ENCODE measurements around the gene VSIG1.

The VSIG1 gene

GRCh38 chrX:108097380-108097779, 52.5 kb downstream of the VSIG1 start:
- TF ChIP-seq CTCF (IDR thresholded peaks at IDR 0.05; ENCODE audit: borderline replicate concordance, insufficient read depth, low read depth, low read length) = no peak
- no peak overlapping the region for H3K4me3 ChIP-seq (ENCODE audit: low read depth, low read length)

- TF ChIP-seq CTCF (IDR thresholded peaks at IDR 0.05; ENCODE audit: borderline replicate concordance, insufficient read depth, low read depth, low read length) = no peak
Observed at GRCh38 chrX:108105473-108105872, 60.6 kb downstream of the VSIG1 start.

GRCh38 chrX:108114541-108114940, 69.7 kb downstream of the VSIG1 start:
- H3K4me3 ChIP-seq (ENCODE audit: low read depth, low read length) = no peak overlapping the region
- no peak for TF ChIP-seq CTCF (IDR thresholded peaks at IDR 0.05; ENCODE audit: borderline replicate concordance, insufficient read depth, low read depth, low read length)

More at GRCh38 chrX:108105473-108105872, 60.6 kb downstream of the VSIG1 start:
- H3K4me3 ChIP-seq (ENCODE audit: low read depth, low read length) = no peak overlapping the region

GRCh38 chrX:108117988-108118387, 73.1 kb downstream of the VSIG1 start:
- H3K4me3 ChIP-seq (ENCODE audit: low read depth, low read length) = no peak overlapping the region
- no peak for TF ChIP-seq CTCF (IDR thresholded peaks at IDR 0.05; ENCODE audit: borderline replicate concordance, insufficient read depth, low read depth, low read length)

- TF ChIP-seq CTCF (IDR thresholded peaks at IDR 0.05; ENCODE audit: borderline replicate concordance, insufficient read depth, low read depth, low read length) = no peak
- no peak overlapping the region for H3K4me3 ChIP-seq (ENCODE audit: low read depth, low read length)
Observed at GRCh38 chrX:108121291-108121690, 76.4 kb downstream of the VSIG1 start.

GRCh38 chrX:108122748-108123147, 77.9 kb downstream of the VSIG1 start:
- no peak overlapping the region for H3K4me3 ChIP-seq (ENCODE audit: low read depth, low read length)
- no peak for TF ChIP-seq CTCF (IDR thresholded peaks at IDR 0.05; ENCODE audit: borderline replicate concordance, insufficient read depth, low read depth, low read length)

GRCh38 chrX:108123591-108124366, 78.9 kb downstream of the VSIG1 start:
- H3K4me3 ChIP-seq (ENCODE audit: low read depth, low read length) = no peak overlapping the region
- no peak for TF ChIP-seq CTCF (IDR thresholded peaks at IDR 0.05; ENCODE audit: borderline replicate concordance, insufficient read depth, low read depth, low read length)
